SK-N-SH (cell line): ENCODE results near the gene NUDT22.

Experiments used
- EP300 ChIP-seq, 2 experiments: IDR thresholded peaks; 2 replicates each; pipeline versions ENCODE4 v1.4.0 to v1.6.1; 2012; ENCODE audit warnings: borderline replicate concordance in 1 of 2, low read depth in 1 of 2, low read length in 1 of 2
- EZH2phosphoT487 ChIP-seq: fragments of 200-600 bp; sonication (generic); IDR thresholded peaks from 2 replicates; pipeline ENCODE4 v1.6.1; 2017; ENCODE audit warnings: low read depth, mixed run types, mild to moderate bottlenecking, antibody characterized with exemption, moderate library complexity, borderline replicate concordance
- TF ChIP-seq, protein P1 (sequence below): fragments of 200-600 bp; sonication (generic); IDR thresholded peaks from 2 replicates; pipeline ENCODE4 v1.6.1; 2017; ENCODE audit warnings: antibody characterized with exemption, mild to moderate bottlenecking, moderate library complexity

- TF ChIP-seq EZH2phosphoT487 = no peak
- TF ChIP-seq, protein P1, sequence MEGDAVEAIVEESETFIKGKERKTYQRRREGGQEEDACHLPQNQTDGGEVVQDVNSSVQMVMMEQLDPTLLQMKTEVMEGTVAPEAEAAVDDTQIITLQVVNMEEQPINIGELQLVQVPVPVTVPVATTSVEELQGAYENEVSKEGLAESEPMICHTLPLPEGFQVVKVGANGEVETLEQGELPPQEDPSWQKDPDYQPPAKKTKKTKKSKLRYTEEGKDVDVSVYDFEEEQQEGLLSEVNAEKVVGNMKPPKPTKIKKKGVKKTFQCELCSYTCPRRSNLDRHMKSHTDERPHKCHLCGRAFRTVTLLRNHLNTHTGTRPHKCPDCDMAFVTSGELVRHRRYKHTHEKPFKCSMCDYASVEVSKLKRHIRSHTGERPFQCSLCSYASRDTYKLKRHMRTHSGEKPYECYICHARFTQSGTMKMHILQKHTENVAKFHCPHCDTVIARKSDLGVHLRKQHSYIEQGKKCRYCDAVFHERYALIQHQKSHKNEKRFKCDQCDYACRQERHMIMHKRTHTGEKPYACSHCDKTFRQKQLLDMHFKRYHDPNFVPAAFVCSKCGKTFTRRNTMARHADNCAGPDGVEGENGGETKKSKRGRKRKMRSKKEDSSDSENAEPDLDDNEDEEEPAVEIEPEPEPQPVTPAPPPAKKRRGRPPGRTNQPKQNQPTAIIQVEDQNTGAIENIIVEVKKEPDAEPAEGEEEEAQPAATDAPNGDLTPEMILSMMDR = 0 out of 2 replicates have a peak, but pooled peaks have one; percentile 14
- no peak; a peak in 1 of 4 replicates for TF ChIP-seq EP300 (IDR thresholded peaks at IDR 0.05; ENCODE audit: borderline replicate concordance in 1 of 2, low read depth in 1 of 2, low read length in 1 of 2)
These were observed 43.6 kb downstream of the NUDT22 start for GRCh38 chr11:64269540-64270220.
